ENCODE measurements around the gene FCHO1. TPM values are rescaled to one million over a fixed set of nuclear protein-coding genes. Genes with fewer than 3 reads are reported as not detected.
A peak's percentile ranks its signal among the peaks of the same experiment; 100 is the strongest.

The FCHO1 gene
- total RNA-seq, 4 donors from 2014 or later, result 0.76 to 3.5 (median 2.6) TPM

- TF ChIP-seq CTCF (IDR thresholded peaks at IDR 0.05), result no peak
- no peak for TF ChIP-seq POLR2A (IDR thresholded peaks at IDR 0.05)
- Histone ChIP-seq H3K4me1 (peaks cover 0 to 21% (median 10%) of the 10 kb centered on the region in 3 donors), H3K27ac (no peak overlapping the region), H3K36me3 (peaks cover 0 to 34% (median 0%) of the 10 kb centered on the region in 3 donors), H3K27me3 (peaks cover 0 to 51% (median 0%) of the 10 kb centered on the region in 4 donors), H3K9me3 (no peaks in the 10 kb centered on the region), H3K4me3 (peak overlapping the region in 3 of 4 donors; percentile 33 to 52 (median 35))
- 27 to 70% methylated on average over 19 to 35 of the region's 50 CpGs for WGBS, 2 donors
- no peak for DNase-seq
- intact Hi-C loops (cut with DNase I), result no loop called here
These were observed 79.5 kb downstream of the FCHO1 start for GRCh38 chr19:17830567-17831418.

- Histone ChIP-seq H3K27me3 (peaks cover 0 to 50% (median 0%) of the 10 kb centered on the region in 4 donors), H3K4me1 (peaks cover 0 to 21% (median 10%) of the 10 kb centered on the region in 3 donors), H3K9me3 (no peaks in the 10 kb centered on the region), H3K4me3 (peak overlapping the region in 3 of 4 donors; percentile 31 to 52 (median 35)), H3K36me3 (peaks cover 0 to 35% (median 0%) of the 10 kb centered on the region in 3 donors), H3K27ac (no peak overlapping the region)
- WGBS, 2 donors, result 55 to 67% methylated on average over 1 to 2 of the region's 25 CpGs
- DNase-seq, result no peak
- TF ChIP-seq POLR2A (IDR thresholded peaks at IDR 0.05), result no peak
- intact Hi-C loops (cut with DNase I), result no loop called here
These were observed 80.2 kb downstream of the FCHO1 start for GRCh38 chr19:17831419-17831888.

- Histone ChIP-seq H3K36me3 (peaks cover 0 to 36% (median 0%) of the 10 kb centered on the region in 3 donors), H3K4me3 (no peak overlapping the region), H3K9me3 (no peaks in the 10 kb centered on the region), H3K27me3 (peaks cover 0 to 46% (median 0%) of the 10 kb centered on the region in 4 donors), H3K27ac (no peak overlapping the region), H3K4me1 (peaks cover 0 to 21% (median 10%) of the 10 kb centered on the region in 3 donors)
- no peak for DNase-seq
- 71 to 83% methylated on average over 7 to 9 of the region's 17 CpGs for WGBS, 2 donors
- intact Hi-C loops (cut with DNase I), result no loop called here
- TF ChIP-seq CTCF (IDR thresholded peaks at IDR 0.05), result no peak
- TF ChIP-seq POLR2A (IDR thresholded peaks at IDR 0.05), result no peak
These were observed 81.3 kb downstream of the FCHO1 start for GRCh38 chr19:17832443-17833208.

- 67 to 80% methylated on average over 2 to 9 of the region's 27 CpGs for WGBS, 2 donors
- peaks cover 0 to 21% (median 10%) of the 10 kb centered on the region in 3 donors for H3K4me1 ChIP-seq
These were observed 83.3 kb downstream of the FCHO1 start for GRCh38 chr19:17834350-17835181.

More at GRCh38 chr19:17834350-17835181, 83.3 kb downstream of the FCHO1 start:
- intact Hi-C loops (cut with DNase I), result no loop called here
- TF ChIP-seq CTCF (IDR thresholded peaks at IDR 0.05) (no peak), POLR2A (IDR thresholded peaks at IDR 0.05) (no peak)
- DNase-seq, result no peak
- Histone ChIP-seq H3K36me3 (peaks cover 0 to 48% (median 0%) of the 10 kb centered on the region in 3 donors), H3K27me3 (peaks cover 0 to 40% (median 0%) of the 10 kb centered on the region in 4 donors), H3K4me3 (no peak overlapping the region), H3K9me3 (no peaks in the 10 kb centered on the region), H3K27ac (no peak overlapping the region)

Measured in esophagus squamous epithelium (tissue), 5 donors.